ENCODE results near the gene FER. TPM values are rescaled to one million over a fixed set of nuclear protein-coding genes. Genes with fewer than 3 reads are reported as not detected.
"Not testable (repeated sequence)": the region's sequence is repeated elsewhere in the genome, so short reads cannot be mapped to it uniquely, and the experiment has no call there.

FER gene
- polyA plus RNA-seq, 1 donor (not counting 4 experiments of a cell fraction or from before 2014, with no cell fraction given), result 17.1 TPM

DNA sequence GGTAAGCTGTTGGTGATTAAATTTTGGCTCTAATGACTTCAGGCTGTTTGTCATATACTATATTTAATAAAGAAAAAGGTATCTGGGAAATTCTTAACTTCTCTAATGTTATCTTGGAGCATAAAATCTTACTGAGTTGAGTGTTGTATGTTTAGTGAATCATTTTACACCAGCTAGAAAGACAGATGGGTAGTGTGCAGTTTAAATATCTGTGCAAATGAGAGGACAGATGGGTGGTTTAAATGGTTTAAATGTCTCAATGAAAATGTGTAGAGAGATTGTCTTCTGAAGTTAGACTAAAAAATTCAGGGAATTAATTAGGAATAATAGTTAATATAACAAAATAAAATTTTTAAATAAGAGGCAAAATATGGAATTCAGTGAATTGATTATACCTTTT lies 114.5 kb downstream of the FER start:
- FAIRE-seq, result no peak

DNA sequence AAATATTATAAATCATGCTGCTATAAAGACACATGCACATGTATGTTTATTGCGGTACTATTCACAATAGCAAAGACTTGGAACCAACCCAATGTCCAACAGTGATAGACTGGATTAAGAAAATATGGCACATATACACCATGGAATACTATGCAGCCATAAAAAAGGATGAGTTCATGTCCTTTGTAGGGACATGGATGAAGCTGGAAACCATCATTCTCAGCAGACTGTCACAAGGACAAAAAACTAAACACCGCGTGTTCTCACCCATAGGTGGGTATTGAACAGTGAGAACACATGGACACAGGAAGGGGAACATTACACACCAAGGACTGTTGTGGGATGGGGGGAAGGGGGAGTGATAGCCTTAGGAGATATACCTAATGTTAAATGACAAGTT lies 118.4 kb downstream of the FER start:
- H3K4me3 ChIP-seq (ENCODE audit: control insufficient read depth in 2 of 3, extremely low read depth in 1 of 3, insufficient read depth in 2 of 3, low read depth in 1 of 3, low read length in 3 of 3); H2AFZ ChIP-seq (ENCODE audit: control insufficient read depth, low read length); H3K79me2 ChIP-seq (ENCODE audit: control insufficient read depth, insufficient read depth, low read length); H3K9ac ChIP-seq (ENCODE audit: control insufficient read depth, extremely low read depth, insufficient read depth, low read length); H3K9me1 ChIP-seq (ENCODE audit: control insufficient read depth, extremely low read depth, insufficient read depth, low read length); H3K9me3 ChIP-seq (ENCODE audit: control insufficient read depth, low read depth, low read length); H4K20me1 ChIP-seq (ENCODE audit: control insufficient read depth, extremely low read depth, insufficient read depth, low read length); H3K4me1 ChIP-seq (ENCODE audit: control insufficient read depth, extremely low read depth, insufficient read depth, low read length); H3K27me3 ChIP-seq (ENCODE audit: control insufficient read depth, extremely low read depth, insufficient read depth, low read length); H3K36me3 ChIP-seq (ENCODE audit: control insufficient read depth in 2 of 2, extremely low read depth in 1 of 2, insufficient read depth in 2 of 2, low read length in 2 of 2); DNase-seq (ENCODE audit: low read depth, low spot score); H3K27ac ChIP-seq (ENCODE audit: control insufficient read depth, insufficient read depth, low read length); H3K4me2 ChIP-seq (ENCODE audit: control insufficient read depth, extremely low read depth, insufficient read depth, low read depth, low read length); FAIRE-seq; dilution Hi-C loops (cut with MboI; ENCODE audit: extremely low pct_ligation_motif_present, low sequenced_read_pairs): not testable (repeated sequence)

More for the DNA sequence above, 114.5 kb downstream of the FER start:
- Histone ChIP-seq H3K27ac (ENCODE audit: control insufficient read depth, insufficient read depth, low read length) (no peak overlapping the region), H3K4me3 (ENCODE audit: control insufficient read depth in 2 of 3, extremely low read depth in 1 of 3, insufficient read depth in 2 of 3, low read depth in 1 of 3, low read length in 3 of 3) (no peak overlapping the region), H3K27me3 (ENCODE audit: control insufficient read depth, extremely low read depth, insufficient read depth, low read length) (no peaks in the 10 kb centered on the region), H3K36me3 (ENCODE audit: control insufficient read depth in 2 of 2, extremely low read depth in 1 of 2, insufficient read depth in 2 of 2, low read length in 2 of 2) (no peaks in the 10 kb centered on the region), H3K9me3 (ENCODE audit: control insufficient read depth, low read depth, low read length) (no peaks in the 10 kb centered on the region), H4K20me1 (ENCODE audit: control insufficient read depth, extremely low read depth, insufficient read depth, low read length) (no peaks in the 10 kb centered on the region), H3K4me2 (ENCODE audit: control insufficient read depth, extremely low read depth, insufficient read depth, low read depth, low read length) (no peak overlapping the region), H3K4me1 (ENCODE audit: control insufficient read depth, extremely low read depth, insufficient read depth, low read length) (no peaks in the 10 kb centered on the region), H3K9me1 (ENCODE audit: control insufficient read depth, extremely low read depth, insufficient read depth, low read length) (no peaks in the 10 kb centered on the region), H3K9ac (ENCODE audit: control insufficient read depth, extremely low read depth, insufficient read depth, low read length) (no peak overlapping the region), H3K79me2 (ENCODE audit: control insufficient read depth, insufficient read depth, low read length) (no peaks in the 10 kb centered on the region), H2AFZ (ENCODE audit: control insufficient read depth, low read length) (no peak overlapping the region)
- dilution Hi-C loops (cut with MboI; ENCODE audit: extremely low pct_ligation_motif_present, low sequenced_read_pairs), result no loop called here
- no peak for TF ChIP-seq EZH2 (IDR thresholded peaks at IDR 0.05; ENCODE audit: low read length)
- TF ChIP-seq, protein P1, sequence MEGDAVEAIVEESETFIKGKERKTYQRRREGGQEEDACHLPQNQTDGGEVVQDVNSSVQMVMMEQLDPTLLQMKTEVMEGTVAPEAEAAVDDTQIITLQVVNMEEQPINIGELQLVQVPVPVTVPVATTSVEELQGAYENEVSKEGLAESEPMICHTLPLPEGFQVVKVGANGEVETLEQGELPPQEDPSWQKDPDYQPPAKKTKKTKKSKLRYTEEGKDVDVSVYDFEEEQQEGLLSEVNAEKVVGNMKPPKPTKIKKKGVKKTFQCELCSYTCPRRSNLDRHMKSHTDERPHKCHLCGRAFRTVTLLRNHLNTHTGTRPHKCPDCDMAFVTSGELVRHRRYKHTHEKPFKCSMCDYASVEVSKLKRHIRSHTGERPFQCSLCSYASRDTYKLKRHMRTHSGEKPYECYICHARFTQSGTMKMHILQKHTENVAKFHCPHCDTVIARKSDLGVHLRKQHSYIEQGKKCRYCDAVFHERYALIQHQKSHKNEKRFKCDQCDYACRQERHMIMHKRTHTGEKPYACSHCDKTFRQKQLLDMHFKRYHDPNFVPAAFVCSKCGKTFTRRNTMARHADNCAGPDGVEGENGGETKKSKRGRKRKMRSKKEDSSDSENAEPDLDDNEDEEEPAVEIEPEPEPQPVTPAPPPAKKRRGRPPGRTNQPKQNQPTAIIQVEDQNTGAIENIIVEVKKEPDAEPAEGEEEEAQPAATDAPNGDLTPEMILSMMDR (optimal IDR thresholded peaks at IDR 0.05 in 1 of 3, IDR thresholded peaks at IDR 0.05 in 1 of 3, conservative IDR thresholded peaks at IDR 0.05 in 1 of 3; ENCODE audit: extremely low read depth in 1 of 3, insufficient read depth in 2 of 3, low read length in 3 of 3), result no peak
- no peak for DNase-seq (ENCODE audit: low read depth, low spot score)

- FAIRE-seq (no peak), DNase-seq (ENCODE audit: low read depth, low spot score) (no peak)
- H3K9me1 ChIP-seq (ENCODE audit: control insufficient read depth, extremely low read depth, insufficient read depth, low read length), result no peaks in the 10 kb centered on the region
- no peaks in the 10 kb centered on the region for H4K20me1 ChIP-seq (ENCODE audit: control insufficient read depth, extremely low read depth, insufficient read depth, low read length)
- no peak for TF ChIP-seq EZH2 (IDR thresholded peaks at IDR 0.05; ENCODE audit: low read length)
- TF ChIP-seq, protein P1 (optimal IDR thresholded peaks at IDR 0.05 in 1 of 3, IDR thresholded peaks at IDR 0.05 in 1 of 3, conservative IDR thresholded peaks at IDR 0.05 in 1 of 3; ENCODE audit: extremely low read depth in 1 of 3, insufficient read depth in 2 of 3, low read length in 3 of 3), result no peak
- H3K4me2 ChIP-seq (ENCODE audit: control insufficient read depth, extremely low read depth, insufficient read depth, low read depth, low read length), result no peak overlapping the region
- no peak overlapping the region for H2AFZ ChIP-seq (ENCODE audit: control insufficient read depth, low read length)
- dilution Hi-C loops (cut with MboI; ENCODE audit: extremely low pct_ligation_motif_present, low sequenced_read_pairs), result no loop called here
- no peaks in the 10 kb centered on the region for H3K36me3 ChIP-seq (ENCODE audit: control insufficient read depth in 2 of 2, extremely low read depth in 1 of 2, insufficient read depth in 2 of 2, low read length in 2 of 2)
- no peaks in the 10 kb centered on the region for H3K79me2 ChIP-seq (ENCODE audit: control insufficient read depth, insufficient read depth, low read length)
- no peak overlapping the region for H3K9ac ChIP-seq (ENCODE audit: control insufficient read depth, extremely low read depth, insufficient read depth, low read length)
- no peaks in the 10 kb centered on the region for H3K27me3 ChIP-seq (ENCODE audit: control insufficient read depth, extremely low read depth, insufficient read depth, low read length)
- H3K4me1 ChIP-seq (ENCODE audit: control insufficient read depth, extremely low read depth, insufficient read depth, low read length), result peaks cover 9% of the 10 kb centered on the region
- no peaks in the 10 kb centered on the region for H3K9me3 ChIP-seq (ENCODE audit: control insufficient read depth, low read depth, low read length)
- no peak overlapping the region for H3K4me3 ChIP-seq (ENCODE audit: control insufficient read depth in 2 of 3, extremely low read depth in 1 of 3, insufficient read depth in 2 of 3, low read depth in 1 of 3, low read length in 3 of 3)
- no peak overlapping the region for H3K27ac ChIP-seq (ENCODE audit: control insufficient read depth, insufficient read depth, low read length)
These were observed 120.0 kb downstream of the FER start for GRCh38 chr5:108867656-108868055.

Measured in keratinocyte (primary cell).